ENCODE measurements around the gene MDFIC. TPM values are rescaled to one million over a fixed set of nuclear protein-coding genes. Genes with fewer than 3 reads are reported as not detected.

The MDFIC gene
- total RNA-seq, 2 experiments from 2014 or later, result 85.8 to 90.7 TPM

GRCh38 chr7:114911411-114911810, 10.5 kb upstream of the MDFIC start:
- Mint-ChIP-seq H3K27ac (no peak overlapping the region), H3K9me3 (peaks cover 2% of the 10 kb centered on the region), H3K27me3 (no peaks in the 10 kb centered on the region), H3K4me1 (peaks cover 7% of the 10 kb centered on the region), H3K4me3 (no peak overlapping the region), H3K36me3 (ENCODE audit: low read depth) (no peaks in the 10 kb centered on the region)
- no peak for DNase-seq
- ChIA-PET CTCF (no interaction called here), POLR2A (interaction anchor here (0.7 to 1.0 kb wide), 2 partner anchors 10 to 566 kb away, joined by 3 read pairs; no protein-coding TSS in a partner anchor)

- Mint-ChIP-seq H3K36me3 (ENCODE audit: low read depth) (no peaks in the 10 kb centered on the region), H3K9me3 (peaks cover 2% of the 10 kb centered on the region), H3K4me3 (peak overlapping the region; percentile 22), H3K27me3 (no peaks in the 10 kb centered on the region), H3K27ac (peak overlapping the region; percentile 61), H3K4me1 (peaks cover 42% of the 10 kb centered on the region)
- ChIA-PET CTCF (no interaction called here), POLR2A (interaction anchor here (2.1 to 2.3 kb wide), 3 partner anchors 9 to 92 kb away, joined by 6 to 11 read pairs (median 9); no protein-coding TSS in a partner anchor)
- DNase-seq, result no peak
Measured at GRCh38 chr7:114916261-114916892, 5.5 kb upstream of the MDFIC start.

- Mint-ChIP-seq H3K36me3 (ENCODE audit: low read depth) (peaks cover 5% of the 10 kb centered on the region), H3K4me1 (peaks cover 47% of the 10 kb centered on the region), H3K27me3 (no peaks in the 10 kb centered on the region), H3K9me3 (peaks cover 2% of the 10 kb centered on the region), H3K27ac (peak overlapping the region; percentile 27), H3K4me3 (peak overlapping the region; percentile 14)
- DNase-seq, result no peak
- POLR2A ChIA-PET, result interaction anchor here (1.3 to 2.3 kb wide), 4 partner anchors 10 to 91 kb away, joined by 4 to 9 read pairs (median 5); no protein-coding TSS in a partner anchor
- CTCF ChIA-PET, result no interaction called here
Measured at GRCh38 chr7:114917211-114917839, 4.6 kb upstream of the MDFIC start.

GRCh38 chr7:114919587-114919986, 2.3 kb upstream of the MDFIC start:
- Mint-ChIP-seq H3K36me3 (ENCODE audit: low read depth) (peaks cover 17% of the 10 kb centered on the region), H3K9me3 (no peaks in the 10 kb centered on the region), H3K27ac (no peak overlapping the region), H3K4me3 (no peak overlapping the region), H3K27me3 (no peaks in the 10 kb centered on the region), H3K4me1 (peaks cover 47% of the 10 kb centered on the region)
- POLR2A ChIA-PET, result no interaction called here
- no peak for DNase-seq
- CTCF ChIA-PET, result no interaction called here

- POLR2A ChIA-PET, result interaction anchor here (0.7 to 7.5 kb wide), 9 partner anchors 9 to 108 kb away, joined by 3 to 309 read pairs (median 3); no protein-coding TSS in a partner anchor
- Mint-ChIP-seq H3K9me3 (no peaks in the 10 kb centered on the region), H3K4me1 (peaks cover 52% of the 10 kb centered on the region), H3K27me3 (no peaks in the 10 kb centered on the region), H3K36me3 (ENCODE audit: low read depth) (peaks cover 29% of the 10 kb centered on the region), H3K27ac (peak overlapping the region; percentile 95), H3K4me3 (peak overlapping the region; percentile 99)
- peak; percentile 52 for DNase-seq
- CTCF ChIA-PET, result interaction anchor here (1.2 to 4.8 kb wide), 4 partner anchors 27 to 87 kb away, joined by 3 to 25 read pairs (median 4); no protein-coding TSS in a partner anchor
Measured at GRCh38 chr7:114921631-114922025, 266 bp upstream of the MDFIC start.

- Mint-ChIP-seq H3K9me3 (no peaks in the 10 kb centered on the region), H3K27ac (peak overlapping the region; percentile 99), H3K4me3 (peak overlapping the region; percentile 99), H3K27me3 (no peaks in the 10 kb centered on the region), H3K36me3 (ENCODE audit: low read depth) (peaks cover 33% of the 10 kb centered on the region), H3K4me1 (peaks cover 47% of the 10 kb centered on the region)
- POLR2A ChIA-PET, result interaction anchor here (0.8 to 7.5 kb wide), 20 partner anchors 8 to 1288 kb away, joined by 3 to 309 read pairs (median 6); partner anchors contain the start of gene TES
- CTCF ChIA-PET, result interaction anchor here (0.7 to 4.8 kb wide), 7 partner anchors 10 to 426 kb away, joined by 3 to 39 read pairs (median 4); no protein-coding TSS in a partner anchor
- peak; percentile 68 for DNase-seq
Measured at GRCh38 chr7:114922652-114923402, 933 bp downstream of the MDFIC start.

GRCh38 chr7:114923403-114923713, 1.5 kb downstream of the MDFIC start:
- H3K27ac Mint-ChIP-seq, result peak overlapping the region; percentile 99
- H3K4me3 Mint-ChIP-seq, result peak overlapping the region; percentile 99
- H3K36me3 Mint-ChIP-seq (ENCODE audit: low read depth), result peaks cover 33% of the 10 kb centered on the region
- ChIA-PET POLR2A (interaction anchor here (0.7 to 7.5 kb wide), 24 partner anchors 9 to 1288 kb away, joined by 3 to 309 read pairs (median 6); partner anchors contain the start of gene TES), CTCF (interaction anchor here (1.1 to 4.8 kb wide), 5 partner anchors 9 to 85 kb away, joined by 3 to 39 read pairs (median 6); no protein-coding TSS in a partner anchor)
- H3K27me3 Mint-ChIP-seq, result no peaks in the 10 kb centered on the region
- no peak for DNase-seq
- peaks cover 41% of the 10 kb centered on the region for H3K4me1 Mint-ChIP-seq
- H3K9me3 Mint-ChIP-seq, result no peaks in the 10 kb centered on the region

GRCh38 chr7:114924038-114924712, 2.3 kb downstream of the MDFIC start:
- POLR2A ChIA-PET, result interaction anchor here (0.7 to 7.5 kb wide), 24 partner anchors 8 to 1287 kb away, joined by 3 to 309 read pairs (median 6); partner anchors contain the start of gene TES
- CTCF ChIA-PET, result interaction anchor here (0.8 to 4.8 kb wide), 7 partner anchors 9 to 84 kb away, joined by 3 to 39 read pairs (median 4); no protein-coding TSS in a partner anchor
- Mint-ChIP-seq H3K4me1 (peaks cover 37% of the 10 kb centered on the region), H3K9me3 (no peaks in the 10 kb centered on the region), H3K36me3 (ENCODE audit: low read depth) (peaks cover 33% of the 10 kb centered on the region), H3K4me3 (peak overlapping the region; percentile 99), H3K27me3 (no peaks in the 10 kb centered on the region), H3K27ac (peak overlapping the region; percentile 99)
- no peak for DNase-seq

GRCh38 chr7:114925434-114925833, 3.5 kb downstream of the MDFIC start:
- H3K9me3 Mint-ChIP-seq, result no peaks in the 10 kb centered on the region
- peak overlapping the region; percentile 79 for H3K27ac Mint-ChIP-seq
- H3K36me3 Mint-ChIP-seq (ENCODE audit: low read depth), result peaks cover 33% of the 10 kb centered on the region
- H3K4me1 Mint-ChIP-seq, result peaks cover 30% of the 10 kb centered on the region
- peak overlapping the region; percentile 73 for H3K4me3 Mint-ChIP-seq
- ChIA-PET CTCF (interaction anchor here (0.5 to 4.8 kb wide), 3 partner anchors 60 to 1600 kb away, joined by 4 to 39 read pairs (median 25); no protein-coding TSS in a partner anchor), POLR2A (interaction anchor here (1.3 to 7.5 kb wide), 8 partner anchors 9 to 138 kb away, joined by 3 to 309 read pairs (median 11); no protein-coding TSS in a partner anchor)
- no peaks in the 10 kb centered on the region for H3K27me3 Mint-ChIP-seq
- no peak for DNase-seq

GRCh38 chr7:114928060-114928459, 6.2 kb downstream of the MDFIC start:
- H3K36me3 Mint-ChIP-seq (ENCODE audit: low read depth), result peaks cover 38% of the 10 kb centered on the region
- no peak overlapping the region for H3K27ac Mint-ChIP-seq
- peaks cover 19% of the 10 kb centered on the region for H3K4me1 Mint-ChIP-seq
- H3K9me3 Mint-ChIP-seq, result no peaks in the 10 kb centered on the region
- ChIA-PET POLR2A (interaction anchor here (7.5 kb wide), 1 partner anchor 82 kb away, joined by 309 read pairs; no protein-coding TSS in a partner anchor), CTCF (interaction anchor here (1.7 kb wide), 1 partner anchor 14 kb away, joined by 3 read pairs; no protein-coding TSS in a partner anchor)
- no peak for DNase-seq
- no peaks in the 10 kb centered on the region for H3K27me3 Mint-ChIP-seq
- H3K4me3 Mint-ChIP-seq, result no peak overlapping the region

- Mint-ChIP-seq H3K36me3 (ENCODE audit: low read depth) (peaks cover 34% of the 10 kb centered on the region), H3K27me3 (no peaks in the 10 kb centered on the region), H3K9me3 (no peaks in the 10 kb centered on the region), H3K4me1 (peaks cover 32% of the 10 kb centered on the region), H3K4me3 (no peak overlapping the region), H3K27ac (no peak overlapping the region)
- CTCF ChIA-PET, result no interaction called here
- POLR2A ChIA-PET, result no interaction called here
- no peak for DNase-seq
Measured at GRCh38 chr7:114929570-114929969, 7.7 kb downstream of the MDFIC start.

GRCh38 chr7:114930107-114930661, 8.3 kb downstream of the MDFIC start:
- DNase-seq, result no peak
- Mint-ChIP-seq H3K27me3 (no peaks in the 10 kb centered on the region), H3K36me3 (ENCODE audit: low read depth) (peaks cover 38% of the 10 kb centered on the region), H3K4me3 (no peak overlapping the region), H3K27ac (no peak overlapping the region), H3K4me1 (peaks cover 36% of the 10 kb centered on the region), H3K9me3 (no peaks in the 10 kb centered on the region)
- POLR2A ChIA-PET, result no interaction called here
- CTCF ChIA-PET, result no interaction called here

Data from activated CD4-positive, alpha-beta memory T cell treated with anti-CD3 and anti-CD28 coated beads, Interleukin-2, amount 10 ng/mL, durations not matched to agents 7 days and 5 days (primary cell).